A549 (cell line): ENCODE measurements around the gene KLB. TPM values are rescaled to one million over a fixed set of nuclear protein-coding genes. Genes with fewer than 3 reads are reported as not detected.

Experiments
- ATAC-seq, 2 experiments: fragments of 200-7000 bp in 1 of 2; fragments of >200 bp in 1 of 2; cut with Nextera tagmentation in 1 of 2; cut with Tn5 transposase in 1 of 2; 3 replicates each; pipeline versions ENCODE4 v1.8.0 to v1.9.1; 2018 to 2020; ENCODE audit warnings: mild to moderate bottlenecking in 1 of 2, moderate library complexity in 1 of 2
- CTCF ChIA-PET: fragments of 300-600 bp; sonication (Branson Sonifier 250); formaldehyde crosslinking; extraction: SDS; loops from one replicate; lab custom pipeline; 2021; ENCODE audit warnings: antibody characterized with exemption, inconsistent platforms; lab: Yijun Ruan, JAX
- POLR2A ChIA-PET: fragments of 350-600 bp; formaldehyde crosslinking; extraction: SDS; loops from one replicate; lab custom pipeline; 2021; ENCODE audit warnings: antibody characterized with exemption, inconsistent platforms; lab: Yijun Ruan, JAX
- DNase-seq, 2 experiments: peaks; one replicate each; pipeline versions ENCODE4 v3.0.0 to v3.0.0-alpha.2; 2011 to 2016; ENCODE audit warnings: low read depth in 1 of 2, low spot score in 1 of 2
- FAIRE-seq: peaks from 2 replicates; lab custom pipeline; 2011; peaks lifted over from hg19 to GRCh38; lab: Jason Lieb, UNC
- H3K27ac ChIP-seq, 2 experiments: fragments of >200 bp; sonication (Bioruptor Twin); formaldehyde crosslinking; 3 replicates each; pipeline ENCODE4 v1.5.1; 2016 to 2017
- H3K4me1 ChIP-seq: fragments of >200 bp; sonication (Bioruptor Twin); formaldehyde crosslinking; 3 replicates; pipeline ENCODE4 v1.6.1; 2016
- H3K4me2 ChIP-seq: fragments of >200 bp; sonication (Bioruptor Twin); formaldehyde crosslinking; 3 replicates; pipeline ENCODE4 v1.6.1; 2016
- H3K4me3 ChIP-seq: fragments of >200 bp; sonication (Bioruptor Twin); formaldehyde crosslinking; 3 replicates; pipeline ENCODE4 v1.5.1; 2016
- H3K9me3 ChIP-seq: fragments of >200 bp; sonication (Bioruptor Twin); formaldehyde crosslinking; 3 replicates; pipeline ENCODE4 v1.6.1; 2016
- ATOH8 ChIP-seq: fragments of 250-450 bp; sonication (Bioruptor Pico); IDR thresholded peaks from 2 replicates; pipeline ENCODE4 v1.5.0; 2020; ENCODE audit warnings: low read depth, mild to moderate bottlenecking, moderate library complexity
- BHLHE40 ChIP-seq: IDR thresholded peaks from 2 replicates; pipeline ENCODE4 v1.6.1; 2012; ENCODE audit warnings: low read depth, low read length, inconsistent platforms
- CBX8 ChIP-seq: fragments of 200-600 bp; sonication (generic); IDR thresholded peaks from 2 replicates; pipeline ENCODE4 v1.6.1; 2016
- CHD2 ChIP-seq: fragments of 150-350 bp; IDR thresholded peaks from 2 replicates; pipeline ENCODE4 v1.6.1; 2014; ENCODE audit warnings: low read length; ENCODE audit not compliant: partially characterized antibody
- E2F6 ChIP-seq: IDR thresholded peaks from 2 replicates; pipeline ENCODE4 v1.6.1; 2012; ENCODE audit warnings: low read depth, borderline replicate concordance
- EHMT2 ChIP-seq: fragments of 200-600 bp; sonication (generic); IDR thresholded peaks from 2 replicates; pipeline ENCODE4 v1.6.1; 2016; ENCODE audit warnings: antibody characterized with exemption, low read depth, mild to moderate bottlenecking, moderate library complexity
- FOSB ChIP-seq: fragments of 250-450 bp; sonication (Bioruptor Pico); IDR thresholded peaks from 2 replicates; pipeline ENCODE4 v1.5.0; 2020; ENCODE audit warnings: mild to moderate bottlenecking, moderate library complexity
- FOSL2 ChIP-seq, 2 experiments: fragments of 450-650 bp in 1 of 2; fragments of >200 bp in 1 of 2; sonication (Bioruptor Twin) in 1 of 2; formaldehyde crosslinking; IDR thresholded peaks; 2 replicates each; pipeline versions ENCODE4 v1.5.0 to v1.6.1; 2016 to 2020; ENCODE audit warnings: mild to moderate bottlenecking in 1 of 2, moderate library complexity in 1 of 2
- GATA3 ChIP-seq: IDR thresholded peaks from 2 replicates; pipeline ENCODE4 v1.6.1; 2012; ENCODE audit warnings: borderline replicate concordance
- HEYL ChIP-seq: fragments of 250-450 bp; sonication (Bioruptor Pico); IDR thresholded peaks from 2 replicates; pipeline ENCODE4 v1.8.0; 2021; ENCODE audit warnings: mild to moderate bottlenecking, moderate library complexity
- HMGXB4 ChIP-seq: fragments of 250-450 bp; sonication (Bioruptor Pico); IDR thresholded peaks from 2 replicates; pipeline ENCODE4 v1.5.0; 2021; ENCODE audit warnings: mild to moderate bottlenecking, moderate library complexity, borderline replicate concordance
- HOXB13 ChIP-seq: fragments of 250-450 bp; sonication (Bioruptor Pico); IDR thresholded peaks from 2 replicates; pipeline ENCODE4 v1.5.0; 2020; ENCODE audit warnings: low read depth, mild to moderate bottlenecking, moderate library complexity
- HOXB5 ChIP-seq: fragments of 250-450 bp; sonication (Bioruptor Pico); IDR thresholded peaks from 2 replicates; pipeline ENCODE4 v1.5.0; 2020; ENCODE audit warnings: mild to moderate bottlenecking, moderate library complexity
- MAFK ChIP-seq: fragments of 450-650 bp; IDR thresholded peaks from 2 replicates; pipeline ENCODE4 v1.6.1; 2014; ENCODE audit not compliant: partially characterized antibody
- MAX ChIP-seq: IDR thresholded peaks from 2 replicates; pipeline ENCODE4 v1.6.1; 2012
- MAZ ChIP-seq: fragments of 150-350 bp; IDR thresholded peaks from 2 replicates; pipeline ENCODE4 v1.6.1; 2014; ENCODE audit warnings: antibody characterized with exemption, low read depth, low read length, borderline replicate concordance
- NPAS2 ChIP-seq: fragments of 250-450 bp; sonication (Bioruptor Pico); IDR thresholded peaks from 2 replicates; pipeline ENCODE4 v1.8.0; 2022; ENCODE audit warnings: mild to moderate bottlenecking, moderate library complexity, borderline replicate concordance
- NR3C1 ChIP-seq: fragments of >200 bp; sonication (Bioruptor Twin); formaldehyde crosslinking; IDR thresholded peaks from 3 replicates; pipeline ENCODE4 v1.6.1; 2017
- PBX3 ChIP-seq: IDR thresholded peaks from 2 replicates; pipeline ENCODE4 v1.6.1; 2012
- PHF8 ChIP-seq: fragments of 200-600 bp; sonication (generic); IDR thresholded peaks from 2 replicates; pipeline ENCODE4 v1.6.1; 2016; ENCODE audit warnings: low read depth, mild to moderate bottlenecking, antibody characterized with exemption, moderate library complexity, borderline replicate concordance
- RFX5 ChIP-seq: fragments of 450-650 bp; IDR thresholded peaks from 2 replicates; pipeline ENCODE4 v1.7.1; 2014; ENCODE audit warnings: antibody characterized with exemption, mild to moderate bottlenecking, moderate library complexity
- RNF2 ChIP-seq: fragments of 200-600 bp; sonication (generic); IDR thresholded peaks from 2 replicates; pipeline ENCODE4 v1.6.1; 2016; ENCODE audit warnings: low read depth, mild to moderate bottlenecking, antibody characterized with exemption, moderate library complexity, borderline replicate concordance
- SMC3 ChIP-seq: fragments of >200 bp; sonication (Bioruptor Twin); formaldehyde crosslinking; IDR thresholded peaks from 3 replicates; pipeline ENCODE4 v1.6.1; 2018; ENCODE audit warnings: inconsistent platforms
- USF2 ChIP-seq: fragments of 450-650 bp; IDR thresholded peaks from 2 replicates; pipeline ENCODE4 v1.6.1; 2014; ENCODE audit warnings: antibody characterized with exemption
- ZFP36 ChIP-seq: fragments of 450-650 bp; IDR thresholded peaks from 2 replicates; pipeline ENCODE4 v1.6.1; 2014; ENCODE audit warnings: borderline replicate concordance; ENCODE audit not compliant: partially characterized antibody
- ZSCAN20 ChIP-seq: fragments of 250-450 bp; sonication (Bioruptor Pico); IDR thresholded peaks from 2 replicates; pipeline ENCODE4 v1.8.0; 2022; ENCODE audit warnings: mild to moderate bottlenecking, moderate library complexity
- WGBS: methylation state at CpG from one replicate; pipeline ENCODE4 v1.1.6; 2017; ENCODE audit errors: missing lambda C conversion rate; 5-methylcytosine and 5-hydroxymethylcytosine counted together
- polyA plus RNA-seq, 4 experiments: library from polyadenylated mRNA; depleted of rRNA in 3 of 4; stranded (reverse); fragments of >200 nt; fragmentation: RNase III in 1 of 4; extraction: RNeasy Plus Mini Kit Qiagen cat#74134 plus additional on column Dnase treatment in 1 of 4; gene quantifications; 2 replicates in 3 of 4; 3 replicates in 1 of 4; pipeline ENCODE4 v1.2.3, GENCODE V29; 2011 to 2017

Gene KLB
- polyA plus RNA-seq, 2 of the 4 experiments (the other 2 are of a cell fraction) = 0.57 to 0.87 TPM

- no peak for TF ChIP-seq HMGXB4 (CRISPR knock-in tag)
- TF ChIP-seq NR3C1 = no peak
Measured at GRCh38 chr4:39480251-39480650, 73.5 kb downstream of the KLB start (continued).

- H3K4me1 ChIP-seq = no peaks in the 10 kb centered on the region
- CTCF ChIA-PET = interaction anchor here (0.5 kb wide), 1 partner anchor 304 kb away, joined by 3 read pairs; no protein-coding TSS in a partner anchor
- FAIRE-seq (no peak), ATAC-seq (no peak), DNase-seq (no peak)
- H3K4me2 ChIP-seq = no peak overlapping the region
- no peak overlapping the region for H3K27ac ChIP-seq
- peaks cover 11% of the 10 kb centered on the region; the same call in 1 of the 3 replicates for H3K9me3 ChIP-seq
- POLR2A ChIA-PET = no interaction called here
- TF ChIP-seq NR3C1 (no peak), CHD2 (no peak), USF2 (no peak), PHF8 (no peak), RNF2 (no peak), FOSL2 (IDR thresholded peaks at IDR 0.05) (no peak), FOSL2 (CRISPR knock-in tag; IDR thresholded peaks at IDR 0.05) (no peak), SMC3 (no peak), MAFK (no peak), ZFP36 (no peak), GATA3 (no peak), BHLHE40 (no peak), CBX8 (no peak), HOXB13 (CRISPR knock-in tag) (no peak), HEYL (no peak)
- H3K4me3 ChIP-seq = no peak overlapping the region
- 85% methylated on average over 18 of the region's 21 CpGs for WGBS
Measured at GRCh38 chr4:39480902-39481695, 74.4 kb downstream of the KLB start.

- peaks cover 11% of the 10 kb centered on the region; the same call in 1 of the 3 replicates for H3K9me3 ChIP-seq
- 72% methylated on average over 6 of the region's 6 CpGs for WGBS
Measured at GRCh38 chr4:39484582-39485272, 78.0 kb downstream of the KLB start.

More at GRCh38 chr4:39484582-39485272, 78.0 kb downstream of the KLB start:
- Histone ChIP-seq H3K4me1 (no peaks in the 10 kb centered on the region), H3K4me3 (no peak overlapping the region), H3K27ac (no peak overlapping the region), H3K4me2 (no peak overlapping the region)
- ChIA-PET CTCF (interaction anchor here (1.5 to 1.9 kb wide), 2 partner anchors 15 to 16 kb away, joined by 7 to 8 read pairs; no protein-coding TSS in a partner anchor), POLR2A (no interaction called here)
- no peak for DNase-seq
- ATAC-seq = no peak
- no peak for FAIRE-seq
- TF ChIP-seq ATOH8 = no peak
- no peak for TF ChIP-seq RFX5
- TF ChIP-seq FOSB = no peak
- no peak for TF ChIP-seq USF2
- TF ChIP-seq HOXB5 (CRISPR knock-in tag) = no peak
- TF ChIP-seq E2F6 = no peak
- no peak for TF ChIP-seq EHMT2
- no peak for TF ChIP-seq MAX
- TF ChIP-seq PHF8 = no peak
- TF ChIP-seq HOXB13 (CRISPR knock-in tag) = no peak
- TF ChIP-seq NPAS2 (CRISPR knock-in tag) = no peak
- no peak for TF ChIP-seq ZSCAN20 (CRISPR knock-in tag)
- TF ChIP-seq MAZ = no peak
- no peak for TF ChIP-seq PBX3
- TF ChIP-seq, all 56 proteins: peak for 0
